Measurements from ENCODE around the gene MYADM. TPM values are rescaled to one million over a fixed set of nuclear protein-coding genes. Genes with fewer than 3 reads are reported as not detected.

MYADM gene
- total and polyA plus RNA-seq, 2 donors (not counting 1 experiment from before 2014, with no cell fraction given) = 18.5 to 172 TPM

DNA sequence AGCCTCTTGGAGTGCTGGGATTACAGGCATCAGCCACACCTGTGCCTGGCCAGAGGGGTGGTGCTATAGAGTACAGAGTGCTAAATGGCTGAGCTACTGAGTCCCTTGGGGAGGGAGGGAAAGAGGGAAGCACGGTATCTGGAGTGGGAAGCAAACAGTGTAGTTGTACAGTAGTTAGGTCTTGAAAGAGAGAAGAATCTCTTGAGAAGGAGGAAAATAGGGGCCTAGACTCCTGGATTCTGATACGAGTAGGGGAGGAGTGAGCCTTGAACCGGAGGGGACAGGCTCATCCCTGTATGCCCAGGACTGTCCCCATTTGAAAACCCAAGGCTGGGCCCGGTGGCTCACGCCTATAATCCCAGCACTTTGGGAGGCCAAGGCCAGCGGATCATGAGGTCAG is 5.1 kb downstream of the MYADM start:
- no peaks in the 10 kb centered on the region for H3K9me3 Mint-ChIP-seq (ENCODE audit: insufficient read depth)
- ChIA-PET POLR2A (interaction anchor here (0.6 kb wide), 1 partner anchor 932 kb away, joined by 12 read pairs; no protein-coding TSS in a partner anchor), CTCF (interaction anchor here (0.7 to 2.5 kb wide), 2 partner anchors 11 to 234 kb away, joined by 3 to 7 read pairs; no protein-coding TSS in a partner anchor)
- H4K20me1 ChIP-seq (ENCODE audit: control insufficient read depth, insufficient read depth, low read length, poor library complexity, severe bottlenecking) = peaks cover 82% of the 10 kb centered on the region
- 83% methylated on average over 4 of the region's 6 CpGs for WGBS (ENCODE audit: insufficient coverage)
- DNase-seq (no peak), ATAC-seq (ENCODE audit: low read depth) (no peak)
- peak overlapping the region; percentile 27 for H3K27ac Mint-ChIP-seq
- H3K36me3 ChIP-seq (replicated peaks in 1 of 2; ENCODE audit: control extremely low read depth in 1 of 2, control insufficient read depth in 1 of 2, extremely low read depth in 1 of 2, insufficient read depth in 2 of 2, low read length in 1 of 2) = peaks cover 5 to 29% of the 10 kb centered on the region in 2 experiments
- H3K27me3 ChIP-seq (replicated peaks in 1 of 4; ENCODE audit: control extremely low read depth in 1 of 4, control insufficient read depth in 3 of 4, insufficient read depth in 4 of 4, low read length in 3 of 4) = no peaks in the 10 kb centered on the region
- H2AFZ ChIP-seq (ENCODE audit: insufficient read depth, low read depth, low read length, poor library complexity, severe bottlenecking) = no peak overlapping the region
- peaks cover 4% of the 10 kb centered on the region for H3K27me3 Mint-ChIP-seq
- H3K4me2 ChIP-seq (replicated peaks; ENCODE audit: low read depth, low read length, poor library complexity, severe bottlenecking) = peak overlapping the region; percentile 8
- H3K79me2 ChIP-seq (ENCODE audit: control insufficient read depth, insufficient read depth, low read length) = peaks cover 60% of the 10 kb centered on the region
- peaks cover 0 to 14% (median 0%) of the 10 kb centered on the region in 3 donors for H3K9me3 ChIP-seq (ENCODE audit: control extremely low read depth in 1 of 3, control insufficient read depth in 2 of 3, insufficient read depth in 1 of 3, low read length in 2 of 3)
- peaks cover 39 to 69% of the 10 kb centered on the region in 2 donors for H3K4me1 ChIP-seq (ENCODE audit: control insufficient read depth in 2 of 2, insufficient read depth in 2 of 2, low read length in 2 of 2)
- H3K9ac ChIP-seq (ENCODE audit: low read length) = no peak overlapping the region
- H3K27ac ChIP-seq (ENCODE audit: low read length in 2 of 2) = no peak overlapping the region
- intact Hi-C loops (cut with micrococcal nuclease) = no loop called here
- H3K4me3 ChIP-seq (ENCODE audit: control extremely low read depth in 1 of 5, extremely low read depth in 1 of 5, insufficient read depth in 1 of 5, low read depth in 2 of 5, low read length in 4 of 5) = no peak overlapping the region
- H3K4me1 Mint-ChIP-seq = peaks cover 54% of the 10 kb centered on the region
- TF ChIP-seq CTCF (IDR thresholded peaks at IDR 0.05) (no peak), EZH2 (IDR thresholded peaks at IDR 0.05; ENCODE audit: borderline replicate concordance, insufficient read depth, low read depth, low read length, poor library complexity, severe bottlenecking) (no peak)
- H3K4me3 Mint-ChIP-seq = no peak overlapping the region

DNA sequence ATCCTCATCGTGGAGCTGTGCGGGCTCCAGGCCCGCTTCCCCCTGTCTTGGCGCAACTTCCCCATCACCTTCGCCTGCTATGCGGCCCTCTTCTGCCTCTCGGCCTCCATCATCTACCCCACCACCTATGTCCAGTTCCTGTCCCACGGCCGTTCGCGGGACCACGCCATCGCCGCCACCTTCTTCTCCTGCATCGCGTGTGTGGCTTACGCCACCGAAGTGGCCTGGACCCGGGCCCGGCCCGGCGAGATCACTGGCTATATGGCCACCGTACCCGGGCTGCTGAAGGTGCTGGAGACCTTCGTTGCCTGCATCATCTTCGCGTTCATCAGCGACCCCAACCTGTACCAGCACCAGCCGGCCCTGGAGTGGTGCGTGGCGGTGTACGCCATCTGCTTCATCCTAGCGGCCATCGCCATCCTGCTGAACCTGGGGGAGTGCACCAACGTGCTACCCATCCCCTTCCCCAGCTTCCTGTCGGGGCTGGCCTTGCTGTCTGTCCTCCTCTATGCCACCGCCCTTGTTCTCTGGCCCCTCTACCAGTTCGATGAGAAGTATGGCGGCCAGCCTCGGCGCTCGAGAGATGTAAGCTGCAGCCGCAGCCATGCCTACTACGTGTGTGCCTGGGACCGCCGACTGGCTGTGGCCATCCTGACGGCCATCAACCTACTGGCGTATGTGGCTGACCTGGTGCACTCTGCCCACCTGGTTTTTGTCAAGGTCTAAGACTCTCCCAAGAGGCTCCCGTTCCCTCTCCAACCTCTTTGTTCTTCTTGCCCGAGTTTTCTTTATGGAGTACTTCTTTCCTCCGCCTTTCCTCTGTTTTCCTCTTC is 6.3 kb downstream of the MYADM start:
- Histone ChIP-seq H3K4me2 (replicated peaks; ENCODE audit: low read depth, low read length, poor library complexity, severe bottlenecking) (peak overlapping the region; percentile 50), H3K4me3 (ENCODE audit: control extremely low read depth in 1 of 5, extremely low read depth in 1 of 5, insufficient read depth in 1 of 5, low read depth in 2 of 5, low read length in 4 of 5) (no peak overlapping the region), H3K27ac (ENCODE audit: low read length in 2 of 2) (no peak overlapping the region), H3K79me2 (ENCODE audit: control insufficient read depth, insufficient read depth, low read length) (peaks cover 48% of the 10 kb centered on the region), H2AFZ (ENCODE audit: insufficient read depth, low read depth, low read length, poor library complexity, severe bottlenecking) (no peak overlapping the region), H4K20me1 (ENCODE audit: control insufficient read depth, insufficient read depth, low read length, poor library complexity, severe bottlenecking) (peaks cover 69% of the 10 kb centered on the region), H3K36me3 (replicated peaks in 1 of 2; ENCODE audit: control extremely low read depth in 1 of 2, control insufficient read depth in 1 of 2, extremely low read depth in 1 of 2, insufficient read depth in 2 of 2, low read length in 1 of 2) (peaks cover 5 to 29% of the 10 kb centered on the region in 2 experiments), H3K9ac (ENCODE audit: low read length) (no peak overlapping the region), H3K27me3 (replicated peaks in 1 of 4; ENCODE audit: control extremely low read depth in 1 of 4, control insufficient read depth in 3 of 4, insufficient read depth in 4 of 4, low read length in 3 of 4) (peaks cover 0 to 4% (median 2%) of the 10 kb centered on the region in 4 experiments), H3K9me3 (ENCODE audit: control extremely low read depth in 1 of 3, control insufficient read depth in 2 of 3, insufficient read depth in 1 of 3, low read length in 2 of 3) (peaks cover 0 to 16% (median 0%) of the 10 kb centered on the region in 3 donors), H3K4me1 (ENCODE audit: control insufficient read depth in 2 of 2, insufficient read depth in 2 of 2, low read length in 2 of 2) (peaks cover 43 to 63% of the 10 kb centered on the region in 2 donors)
- H3K27ac Mint-ChIP-seq = peak overlapping the region; percentile 78
- no peak for DNase-seq
- CTCF ChIA-PET = no interaction called here
- no peak for ATAC-seq (ENCODE audit: low read depth)
- H3K27me3 Mint-ChIP-seq = peaks cover 7% of the 10 kb centered on the region
- peaks cover 54% of the 10 kb centered on the region for H3K4me1 Mint-ChIP-seq
- WGBS (ENCODE audit: insufficient coverage) = 97% methylated on average over 51 of the region's 51 CpGs
- H3K4me3 Mint-ChIP-seq = peak overlapping the region; percentile 23
- intact Hi-C loops (cut with micrococcal nuclease) = no loop called here
- H3K9me3 Mint-ChIP-seq (ENCODE audit: insufficient read depth) = no peaks in the 10 kb centered on the region
- POLR2A ChIA-PET = no interaction called here
- TF ChIP-seq EZH2 (IDR thresholded peaks at IDR 0.05; ENCODE audit: borderline replicate concordance, insufficient read depth, low read depth, low read length, poor library complexity, severe bottlenecking) (no peak), CTCF (IDR thresholded peaks at IDR 0.05) (no peak)

Measured in B cell (primary cell).